GM12878 (cell line): ENCODE data around the gene SPRED2. TPM values are rescaled to one million over a fixed set of nuclear protein-coding genes. Genes with fewer than 3 reads are reported as not detected.
A peak's percentile ranks its signal among the peaks of the same experiment; 100 is the strongest.

Experiments used
- ATAC-seq: fragments of 200-7000 bp; cut with Tn5 transposase; 3 replicates; pipeline ENCODE4 v1.9.1; 2020; ENCODE audit warnings: mild to moderate bottlenecking, moderate library complexity
- BruUV-seq: library from RNA; stranded (reverse); fragments of 400-500 nt; replicated peaks from 2 replicates; lab custom pipeline; 2021; lab: Mats Ljungman, UMichigan
- CTCF ChIA-PET: fragments of 300-600 bp; sonication (Branson Sonifier 250); formaldehyde crosslinking; extraction: SDS; loops from one replicate; lab custom pipeline; 2021; ENCODE audit warnings: inconsistent platforms; lab: Yijun Ruan, JAX
- POLR2A ChIA-PET: fragments of 350-600 bp; formaldehyde crosslinking; extraction: SDS; loops from one replicate; lab custom pipeline; 2021; ENCODE audit warnings: inconsistent platforms; lab: Charles Lee
- RAD21 ChIA-PET: fragments of 300-600 bp; sonication (Branson Sonifier 250); formaldehyde crosslinking; loops from one replicate; lab custom pipeline; 2023; ENCODE audit warnings: antibody characterized with exemption; ENCODE audit not compliant: unreplicated experiment; lab: Charles Lee
- SMC1A ChIA-PET: fragments of 300-600 bp; sonication (Branson Sonifier 250); formaldehyde crosslinking; loops from one replicate; lab custom pipeline; 2023; ENCODE audit not compliant: unreplicated experiment, uncharacterized antibody; lab: Charles Lee
- DNase-seq: peaks from one replicate; pipeline ENCODE4 v3.0.0-alpha.2; 2011; ENCODE audit warnings: low read depth, low spot score
- FAIRE-seq: peaks from 3 replicates; lab custom pipeline; 2011; peaks lifted over from hg19 to GRCh38; lab: Jason Lieb, UNC
- H2AFZ ChIP-seq: 2 replicates; pipeline ENCODE4 v1.6.0; 2011; ENCODE audit warnings: low read depth, low read length, control low read depth; ENCODE audit not compliant: control insufficient read depth
- H3K27ac ChIP-seq: 2 replicates; pipeline ENCODE4 v1.5.1; 2011; ENCODE audit warnings: control low read depth; ENCODE audit not compliant: control insufficient read depth, insufficient read depth
- H3K27me3 ChIP-seq, 2 experiments: replicated peaks in 1 of 2; 2 replicates each; pipeline versions ENCODE4 v1.6.0 to v1.6.1; 2011; ENCODE audit warnings: low read length in 1 of 2; ENCODE audit not compliant: control insufficient read depth in 2 of 2, insufficient read depth in 2 of 2
- H3K36me3 ChIP-seq, 2 experiments: 2 replicates each; pipeline ENCODE4 v1.5.1; 2011; ENCODE audit warnings: low read length in 1 of 2; ENCODE audit not compliant: control insufficient read depth in 2 of 2, insufficient read depth in 2 of 2
- H3K4me1 ChIP-seq: 2 replicates; pipeline ENCODE4 v1.6.1; 2011; ENCODE audit warnings: mild to moderate bottlenecking, low read length, moderate library complexity, mixed read lengths; ENCODE audit not compliant: control insufficient read depth, insufficient read depth
- H3K4me2 ChIP-seq: 2 replicates; pipeline ENCODE4 v1.6.0; 2011; ENCODE audit warnings: control low read depth; ENCODE audit not compliant: control insufficient read depth, insufficient read depth
- H3K4me3 ChIP-seq: fragments of 200-600 bp; sonication (generic); 2 replicates; pipeline ENCODE4 v1.5.1; 2016
- H3K79me2 ChIP-seq: 2 replicates; pipeline ENCODE4 v1.6.0; 2011; ENCODE audit warnings: low read length; ENCODE audit not compliant: control insufficient read depth, insufficient read depth
- H3K9ac ChIP-seq: 2 replicates; pipeline ENCODE4 v1.8.0; 2011; ENCODE audit warnings: low read length, control low read depth, mixed read lengths; ENCODE audit not compliant: control insufficient read depth, insufficient read depth
- H3K9me3 ChIP-seq: replicated peaks from 3 replicates; pipeline ENCODE4 v1.5.1; 2011; ENCODE audit warnings: mild to moderate bottlenecking, low read length; ENCODE audit not compliant: control insufficient read depth, insufficient read depth
- H4K20me1 ChIP-seq: 2 replicates; pipeline ENCODE4 v1.6.0; 2011; ENCODE audit not compliant: control insufficient read depth, insufficient read depth
- GATAD2B ChIP-seq: fragments of 450-650 bp; conservative IDR thresholded peaks from 2 replicates; pipeline ENCODE4 v1.6.1; 2017; ENCODE audit warnings: low read depth, mild to moderate bottlenecking, moderate library complexity
- JUNB ChIP-seq: IDR thresholded peaks from 2 replicates; pipeline ENCODE4 v1.6.1; 2016; ENCODE audit warnings: antibody characterized with exemption, mild to moderate bottlenecking
- MTA3 ChIP-seq: IDR thresholded peaks from 2 replicates; pipeline ENCODE4 v1.6.1; 2012; ENCODE audit warnings: low read length, inconsistent platforms, borderline replicate concordance
- MXI1 ChIP-seq: fragments of 150-350 bp; IDR thresholded peaks from 2 replicates; pipeline ENCODE4 v1.6.1; 2011; ENCODE audit warnings: low read depth, mild to moderate bottlenecking, inconsistent platforms, low read length, improper control_type of control experiment
- NR2C1 ChIP-seq: fragments of 450-650 bp; IDR thresholded peaks from 2 replicates; pipeline ENCODE4 v1.6.1; 2017; ENCODE audit warnings: antibody characterized with exemption, mild to moderate bottlenecking, moderate library complexity
- PAX5 ChIP-seq: IDR thresholded peaks from 2 replicates; pipeline ENCODE4 v1.6.1; 2011; ENCODE audit warnings: low read depth, low read length, borderline replicate concordance
- PML ChIP-seq: IDR thresholded peaks from 2 replicates; pipeline ENCODE4 v1.6.1; 2012; ENCODE audit warnings: low read length, inconsistent platforms
- RELA ChIP-seq: fragments of 450-650 bp; IDR thresholded peaks from 2 replicates; pipeline ENCODE4 v1.8.0; 2014; ENCODE audit warnings: borderline replicate concordance; ENCODE audit not compliant: partially characterized antibody
- SUZ12 ChIP-seq: fragments of 200-600 bp; sonication (generic); IDR thresholded peaks from one replicate; pipeline ENCODE4 v1.6.1; 2018; ENCODE audit warnings: antibody characterized with exemption, mild to moderate bottlenecking; ENCODE audit not compliant: unreplicated experiment
- TARDBP ChIP-seq: IDR thresholded peaks from 2 replicates; pipeline ENCODE4 v1.6.1; 2016; ENCODE audit warnings: borderline replicate concordance
- TCF12 ChIP-seq: IDR thresholded peaks from 2 replicates; pipeline ENCODE4 v1.6.1; 2011; ENCODE audit warnings: low read depth, mild to moderate bottlenecking, low read length
- ZBTB33 ChIP-seq: fragments of 450-650 bp; IDR thresholded peaks from 2 replicates; pipeline ENCODE4 v1.6.1; 2017; ENCODE audit warnings: mild to moderate bottlenecking
- WGBS: methylation state at CpG from one replicate; pipeline ENCODE4 v1.1.6; 2016; ENCODE audit warnings: low lambda C conversion rate; ENCODE audit not compliant: insufficient replicate concordance, insufficient coverage; ENCODE audit errors: missing lambda C conversion rate; 5-methylcytosine and 5-hydroxymethylcytosine counted together
- in situ Hi-C: fragments of 300-500 bp; cut with MboI; formaldehyde crosslinking; loops from 9 replicates; pipeline ENCODE4 v1.14.3; 2018; ENCODE audit warnings: mixed read lengths
- intact Hi-C: fragments of 100-400 bp; cut with micrococcal nuclease; formaldehyde crosslinking; loops from one replicate; pipeline ENCODE4 v1.14.2; 2022; ENCODE audit not compliant: unreplicated experiment
- polyA plus RNA-seq, 11 experiments: library from polyadenylated mRNA; depleted of rRNA in 4 of 11; unstranded in 6 of 11; stranded (reverse) in 5 of 11; fragments of >200 nt; fragmentation: Nextera tagmentation in 4 of 11; fragmentation: Illumina TruSeq in 1 of 11; extraction: Ambion mirVana in 4 of 11; extraction: Trizol in 1 of 11; gene quantifications; 1 replicate in 1 of 11; 2 replicates in 10 of 11; pipeline versions ENCODE4 v1.2.1 to v1.2.3, GENCODE V29; 2011 to 2016; ENCODE audit warnings: inconsistent platforms in 2 of 11, missing spikeins in 2 of 11, low read depth in 1 of 11
- total RNA-seq, 4 experiments: library from RNA; depleted of rRNA in 3 of 4; stranded (reverse); fragments of >200 nt in 3 of 4; fragmentation: Illumina TruSeq in 1 of 4; extraction: Trizol in 1 of 4; gene quantifications; 2 replicates each; pipeline versions ENCODE4 v1.2.1 to v1.2.3, GENCODE V29; 2013 to 2021
- TF ChIP-seq, protein P1 (sequence below): IDR thresholded peaks from 2 replicates; pipeline ENCODE4 v1.6.1; 2012; ENCODE audit warnings: low read depth, low read length, improper control_type of control experiment

Gene SPRED2
- total and polyA plus RNA-seq, 10 of the 15 experiments (the other 5 are each of a cell fraction or from before 2014, with no cell fraction given): 3.0 to 23.9 (median 9.7) TPM

DNA sequence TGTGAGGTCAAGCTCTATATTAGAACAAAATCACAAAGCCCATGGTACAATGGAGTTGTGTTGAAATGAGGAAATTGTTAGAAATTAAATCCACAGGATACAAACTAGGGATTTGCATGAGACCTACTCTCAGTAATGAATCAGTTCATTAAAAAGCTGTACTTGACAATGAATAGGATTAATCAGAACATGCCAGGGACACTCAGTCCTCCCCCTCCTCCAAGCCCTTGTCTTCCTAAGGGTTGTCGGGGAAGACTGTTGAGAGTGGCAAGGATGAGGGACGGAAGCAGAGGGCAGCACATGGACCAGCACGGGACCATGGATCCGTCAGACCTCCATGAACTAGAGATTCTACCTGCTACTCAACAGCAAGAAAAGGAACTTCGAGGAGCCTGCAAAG lies 39.8 kb downstream of the SPRED2 start:
- ChIA-PET CTCF (interaction anchor here (0.6 to 1.3 kb wide), 3 partner anchors 9 to 445 kb away, joined by 3 to 4 read pairs (median 3); no protein-coding TSS in a partner anchor), RAD21 (interaction anchor here (0.9 to 2.4 kb wide), 7 partner anchors 15 to 92 kb away, joined by 3 to 10 read pairs (median 3); no protein-coding TSS in a partner anchor), SMC1A (interaction anchor here (0.8 to 6.6 kb wide), 11 partner anchors 10 to 43 kb away, joined by 3 to 35 read pairs (median 7); no protein-coding TSS in a partner anchor)
- ATAC-seq (no peak), FAIRE-seq (no peak), DNase-seq (no peak)
- intact Hi-C loops: loop anchor here (5.0 to 10.0 kb wide), 2 partner anchors 160 to 458 kb away; no protein-coding TSS in a partner anchor
- Histone ChIP-seq H3K27ac (no peak overlapping the region; the same call in 1 of the 2 replicates), H2AFZ (no peak overlapping the region), H3K4me1 (peaks cover 87% of the 10 kb centered on the region), H3K9ac (no peak overlapping the region), H3K79me2 (peaks cover 7% of the 10 kb centered on the region), H3K36me3 (no peaks in the 10 kb centered on the region), H3K27me3 (no peaks in the 10 kb centered on the region)
- no TSS peak for BruUV-seq
- no peak for TF ChIP-seq MTA3
- TF ChIP-seq NR2C1: no peak
- no peak for TF ChIP-seq TARDBP
- TF ChIP-seq SUZ12: no peak
- no peak for TF ChIP-seq MXI1
- TF ChIP-seq, all 136 proteins: peak for 0
- no peaks in the 10 kb centered on the region for H3K9me3 ChIP-seq
- WGBS: 34% methylated on average over 5 of the region's 5 CpGs
- H3K4me3 ChIP-seq: no peak overlapping the region
- no peak overlapping the region for H3K4me2 ChIP-seq
- no peaks in the 10 kb centered on the region for H4K20me1 ChIP-seq
- POLR2A ChIA-PET: interaction anchor here (0.6 to 1.9 kb wide), 5 partner anchors 12 to 37 kb away, joined by 3 to 10 read pairs (median 3); no protein-coding TSS in a partner anchor
- in situ Hi-C loops: no loop called here

GRCh38 chr2:65390134-65390533 lies 42.3 kb downstream of the SPRED2 start:
- in situ Hi-C loops (no loop called here), intact Hi-C loops (loop anchor here (5.0 to 10.0 kb wide), 2 partner anchors 162 to 455 kb away; no protein-coding TSS in a partner anchor)
- POLR2A ChIA-PET: interaction anchor here (0.6 to 1.7 kb wide), 9 partner anchors 9 to 46 kb away, joined by 3 to 7 read pairs (median 4); partner anchors contain the start of gene SPRED2
- SMC1A ChIA-PET: interaction anchor here (0.7 to 6.6 kb wide), 11 partner anchors 10 to 124 kb away, joined by 3 to 41 read pairs (median 4); no protein-coding TSS in a partner anchor
- ATAC-seq: peak; percentile 73
- RAD21 ChIA-PET: interaction anchor here (1.0 to 3.0 kb wide), 5 partner anchors 15 to 41 kb away, joined by 3 to 11 read pairs (median 4); no protein-coding TSS in a partner anchor
- no peaks in the 10 kb centered on the region for H4K20me1 ChIP-seq
- peak overlapping the region; percentile 91 for H3K4me2 ChIP-seq
- no TSS peak for BruUV-seq
- H3K4me3 ChIP-seq: 0 out of 2 replicates have a peak overlapping the region, but pooled peaks have one; percentile 22
- peak overlapping the region; percentile 53 for H3K9ac ChIP-seq
- FAIRE-seq: no peak
- 2% methylated on average over 6 of the region's 6 CpGs for WGBS
- CTCF ChIA-PET: interaction anchor here (1.0 to 2.1 kb wide), 3 partner anchors 18 to 38 kb away, joined by 3 to 7 read pairs (median 4); no protein-coding TSS in a partner anchor
- no peaks in the 10 kb centered on the region for H3K27me3 ChIP-seq
- H3K27ac ChIP-seq: peak overlapping the region; percentile 78
- peaks cover 74% of the 10 kb centered on the region for H3K4me1 ChIP-seq
- H2AFZ ChIP-seq: peak overlapping the region; percentile 31; the same call in 1 of the 2 replicates
- no peaks in the 10 kb centered on the region; the same call in none of the 2 replicates for H3K79me2 ChIP-seq
- peak; percentile 71 for DNase-seq
- no peaks in the 10 kb centered on the region for H3K9me3 ChIP-seq
- no peaks in the 10 kb centered on the region for H3K36me3 ChIP-seq
- TF ChIP-seq TCF12 (peak; percentile 97), PML (no peak), RELA (peak; percentile 92), ZBTB33 (no peak), PAX5 (peak; percentile 64), JUNB (peak; percentile 29; the same call in 1 of the 2 replicates), GATAD2B (peak; percentile 58)
- TF ChIP-seq, protein P1, sequence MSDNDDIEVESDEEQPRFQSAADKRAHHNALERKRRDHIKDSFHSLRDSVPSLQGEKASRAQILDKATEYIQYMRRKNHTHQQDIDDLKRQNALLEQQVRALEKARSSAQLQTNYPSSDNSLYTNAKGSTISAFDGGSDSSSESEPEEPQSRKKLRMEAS: 0 out of 2 replicates have a peak, but pooled peaks have one; percentile 43
